GM19025 (cell line): ENCODE data around the gene NPC1L1.
"Not testable (repeated sequence)": the region's sequence is repeated elsewhere in the genome, so short reads cannot be mapped to it uniquely, and the experiment has no call there.

Experiments used
- ATAC-seq: cut with Tn5 transposase; IDR thresholded peaks from one replicate; pipeline ENCODE4 v1.9.1; 2021; ENCODE audit warnings: mild to moderate bottlenecking, low read depth, moderate library complexity; ENCODE audit not compliant: unreplicated experiment

The NPC1L1 gene

GRCh38 chr7:44512736-44513135 lies 28.4 kb downstream of the NPC1L1 start:
- ATAC-seq, result no peak

- ATAC-seq, result no peak
These were observed 29.2 kb downstream of the NPC1L1 start for GRCh38 chr7:44511863-44512468.

- no peak for ATAC-seq
These were observed 29.9 kb downstream of the NPC1L1 start for GRCh38 chr7:44511236-44511635.

- no peak for ATAC-seq
These were observed 32.7 kb downstream of the NPC1L1 start for GRCh38 chr7:44508328-44509030.

DNA sequence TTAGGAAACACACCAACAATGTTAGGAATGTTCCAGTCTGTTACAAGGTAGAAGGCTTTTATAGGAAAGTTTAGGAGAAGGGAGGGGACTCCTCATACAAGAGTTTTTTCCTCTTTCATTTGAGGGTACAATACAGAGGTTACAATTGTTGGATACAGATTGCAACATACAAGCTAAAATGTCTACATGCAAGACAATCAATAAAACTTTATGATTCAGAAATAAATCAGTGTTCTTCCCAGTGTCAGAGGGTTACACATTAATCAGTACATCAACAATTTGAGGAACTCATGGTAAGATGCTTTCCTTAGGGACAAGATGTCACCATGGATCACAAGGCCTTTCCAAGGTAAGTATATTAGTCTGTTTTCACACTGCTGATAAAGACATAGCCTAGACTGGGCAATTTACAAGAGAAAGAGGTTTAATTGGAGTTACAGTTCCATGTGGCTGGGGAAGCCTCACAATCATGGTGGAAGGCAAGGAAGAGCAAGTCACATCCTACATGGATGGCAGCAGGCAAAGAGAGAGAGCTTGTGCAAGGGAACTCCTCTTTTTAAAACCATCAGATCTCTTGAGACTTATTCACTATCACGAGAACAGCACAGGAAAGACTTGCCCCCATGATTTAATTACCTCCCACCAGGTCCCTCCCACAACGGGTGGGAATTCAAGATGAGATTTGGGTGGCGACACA lies 34.4 kb downstream of the NPC1L1 start:
- not testable (repeated sequence) for ATAC-seq

GRCh38 chr7:44505595-44505994 lies 35.5 kb downstream of the NPC1L1 start:
- ATAC-seq, result no peak

DNA sequence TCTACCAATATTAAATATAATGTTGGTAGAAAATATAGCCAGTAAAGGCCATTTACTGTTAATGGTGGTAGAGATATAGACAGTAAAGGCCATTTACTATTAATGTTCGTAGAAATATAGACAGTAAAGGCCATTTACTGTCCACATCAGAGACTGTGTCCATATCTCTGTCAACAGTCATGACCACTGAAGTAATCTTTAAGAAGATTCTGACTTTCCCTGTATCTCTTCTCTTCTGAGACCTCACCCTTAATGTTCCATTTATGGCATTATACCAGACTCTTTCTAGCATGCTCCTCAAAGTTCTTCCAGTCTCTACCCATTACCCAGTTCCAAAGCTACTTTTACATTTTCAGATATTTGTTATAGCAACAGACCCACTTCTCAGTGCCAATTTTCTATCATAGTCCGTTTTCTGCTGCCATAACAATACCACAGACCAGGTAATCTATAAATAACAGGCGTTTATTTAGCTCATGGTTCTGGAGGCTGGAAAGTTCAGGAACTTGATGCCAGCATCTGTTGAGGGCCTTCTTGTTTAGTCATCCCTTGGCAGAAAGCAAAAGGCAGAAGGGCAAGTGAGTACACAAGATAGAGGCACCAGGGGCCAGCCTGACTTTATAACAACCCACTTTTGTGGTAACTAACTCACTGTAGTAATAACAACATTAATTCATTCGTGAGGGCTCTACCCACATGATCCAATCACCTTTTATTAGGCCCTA lies 42.7 kb downstream of the NPC1L1 start:
- ATAC-seq, result no peak

DNA sequence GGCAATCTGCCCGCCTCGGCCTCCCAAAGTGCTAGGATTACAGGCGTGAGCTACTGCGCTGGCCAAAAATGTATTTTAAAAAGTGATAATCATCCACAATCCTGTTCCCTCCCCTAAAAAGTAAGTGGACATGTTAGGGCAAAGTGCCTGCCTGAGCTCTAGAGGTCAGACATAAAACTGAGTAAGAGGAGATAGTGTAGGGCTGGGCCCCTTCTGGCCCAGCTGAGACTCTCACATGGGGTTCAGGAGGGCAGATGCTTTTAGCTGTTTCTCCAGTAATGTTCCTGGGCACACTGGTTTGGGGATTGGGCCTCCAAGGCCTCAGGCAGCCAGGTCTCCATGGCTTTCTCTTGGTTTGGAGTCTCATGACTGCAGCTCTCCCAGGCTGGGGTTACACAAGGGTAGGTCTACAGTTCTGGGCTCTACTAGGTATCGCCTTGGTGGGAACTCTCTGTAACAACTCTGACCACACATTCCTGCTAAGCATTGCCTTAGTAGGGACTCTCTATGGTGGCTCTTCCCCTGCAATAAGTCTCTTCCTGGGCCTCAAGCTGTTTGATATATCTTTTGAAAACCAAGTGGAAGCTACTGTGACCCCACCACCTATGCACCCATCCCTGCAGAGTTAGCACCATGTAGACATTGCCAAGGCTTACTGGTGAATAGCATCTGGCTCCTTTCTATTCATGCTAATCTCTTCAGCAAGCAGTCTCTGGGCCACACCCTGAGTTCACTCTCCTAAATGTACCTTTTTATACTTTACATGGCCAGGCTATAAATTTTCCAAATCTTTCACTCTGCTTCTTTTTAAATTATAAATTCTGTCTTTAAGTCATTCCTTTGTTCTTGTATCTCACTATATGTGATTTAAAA lies 43.7 kb downstream of the NPC1L1 start:
- ATAC-seq, result no peak

DNA sequence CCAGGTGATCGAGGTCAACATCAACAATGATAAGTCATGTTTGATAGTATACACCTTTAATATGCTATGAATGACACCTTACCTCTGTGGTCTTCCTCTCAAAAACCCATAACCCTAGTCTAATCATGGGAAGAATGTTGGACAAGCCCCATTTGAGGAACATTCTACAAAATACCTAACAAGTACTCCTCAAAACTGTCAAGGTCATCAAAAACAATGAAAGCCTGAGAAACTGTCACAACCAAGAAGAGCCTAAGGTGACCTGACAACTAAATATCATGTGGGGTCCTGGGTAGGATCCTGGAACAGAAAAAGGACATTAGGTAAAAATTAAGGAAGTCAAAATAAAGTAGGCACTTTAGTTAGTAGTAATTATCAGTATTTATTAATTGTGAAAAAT lies 44.7 kb downstream of the NPC1L1 start:
- ATAC-seq, result no peak

- ATAC-seq, result no peak
These were observed 46.2 kb downstream of the NPC1L1 start for GRCh38 chr7:44494960-44495359.

GRCh38 chr7:44491229-44491628 lies 49.9 kb downstream of the NPC1L1 start:
- no peak for ATAC-seq

- ATAC-seq, result peak; percentile 94
These were observed 50.6 kb downstream of the NPC1L1 start, which contains the start of gene NUDCD3 for GRCh38 chr7:44490351-44491200. TSS of gene NUDCD3 (minus strand) at chr7:44490658. CDS start at chr7:44490600, 58 bp downstream.

GRCh38 chr7:44489955-44490350 lies 51.2 kb downstream of the NPC1L1 start:
- ATAC-seq, result peak; percentile 12

GRCh38 chr7:44488955-44489354 lies 52.2 kb downstream of the NPC1L1 start:
- ATAC-seq, result no peak

DNA sequence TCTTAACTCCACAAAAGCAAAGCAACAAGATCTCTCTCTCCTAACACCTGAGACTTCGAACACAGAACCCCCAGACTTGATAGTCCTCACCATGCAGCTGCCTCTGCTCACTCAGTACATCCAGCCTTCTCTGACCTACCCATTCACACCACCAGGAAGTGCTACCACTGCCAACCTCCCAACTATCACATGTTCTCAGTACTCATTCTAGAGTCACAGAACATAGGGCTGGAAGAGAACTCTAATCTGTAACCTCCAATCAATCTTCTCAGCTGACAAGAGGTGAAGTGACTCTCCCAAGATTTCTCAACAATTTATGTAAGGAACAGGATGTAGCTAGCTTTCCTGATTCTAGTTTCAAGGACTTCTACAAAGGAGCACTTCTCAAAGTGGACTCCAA lies 54.4 kb downstream of the NPC1L1 start:
- no peak for ATAC-seq

DNA sequence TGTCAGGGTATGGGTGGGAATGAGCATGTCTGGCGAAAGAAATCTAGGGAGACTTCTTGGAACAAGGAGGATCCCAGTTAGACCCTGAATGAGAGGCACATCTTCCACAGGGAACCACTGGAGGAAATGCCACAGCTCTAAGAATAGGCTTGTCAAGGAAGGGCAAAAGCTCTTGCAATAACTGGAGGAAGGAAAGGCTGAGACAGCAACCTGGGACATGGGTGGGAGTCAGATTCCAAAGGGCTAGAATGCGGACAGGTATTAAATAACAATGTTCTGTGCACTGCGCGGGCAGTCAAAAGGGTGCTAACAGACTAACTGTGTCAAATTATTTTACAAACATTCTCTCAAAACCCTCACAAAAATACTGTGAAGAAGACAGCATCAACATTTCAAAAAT lies 55.1 kb downstream of the NPC1L1 start:
- no peak for ATAC-seq

DNA sequence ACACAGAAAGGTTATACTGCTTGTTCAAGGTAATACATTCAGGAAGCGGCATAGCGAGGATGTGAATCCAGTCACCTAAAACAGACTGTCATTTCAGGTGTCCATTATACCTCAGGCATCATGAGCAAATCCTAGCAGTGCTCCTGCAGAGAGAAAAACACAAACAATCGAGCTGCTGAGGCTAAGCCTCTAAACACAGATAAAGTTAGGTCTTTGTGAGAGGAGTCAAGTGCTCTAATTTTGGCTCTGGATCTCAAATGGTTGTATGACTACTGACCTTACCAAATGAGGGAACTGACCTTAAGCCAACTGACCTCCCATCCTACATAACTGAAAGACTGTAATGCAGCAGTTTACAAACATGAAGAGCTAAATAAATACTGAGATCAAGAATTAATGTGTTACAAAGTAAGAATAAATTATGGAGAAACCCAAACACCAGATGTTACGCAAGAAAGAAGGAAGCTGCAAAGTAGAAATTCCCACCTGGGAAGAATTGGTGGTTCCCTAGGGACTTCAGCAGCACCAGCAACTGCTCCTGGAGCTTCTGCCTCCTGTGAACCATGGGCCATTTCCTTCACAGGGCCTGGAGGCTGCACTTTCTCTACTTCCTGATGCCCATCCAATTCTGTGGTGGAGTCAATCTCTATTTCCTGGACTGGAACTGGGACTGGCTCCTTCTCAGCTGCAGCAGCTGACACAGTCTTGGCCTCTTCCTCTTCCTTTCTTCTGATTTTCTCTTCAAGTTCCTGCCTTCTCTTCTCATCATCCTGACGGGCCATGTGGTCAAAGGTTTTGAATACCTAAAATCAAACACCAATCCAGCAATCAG lies 56.4 kb downstream of the NPC1L1 start:
- ATAC-seq, result no peak
